Vagina (tissue), 2 donors: ENCODE data around the gene PSME2. TPM values are rescaled to one million over a fixed set of nuclear protein-coding genes. Genes with fewer than 3 reads are reported as not detected.

Source experiments
- DNase-seq, 2 donors: peaks; one replicate each; pipeline ENCODE4 v3.0.0-alpha.2; 2017; ENCODE audit errors: extremely low spot score in 2 of 2
- H3K27ac ChIP-seq: fragments of 200-600 bp; sonication (generic); one replicate; pipeline ENCODE4 v1.5.1; 2019
- H3K27me3 ChIP-seq: fragments of 200-600 bp; sonication (generic); one replicate; pipeline ENCODE4 v1.5.1; 2019
- H3K36me3 ChIP-seq, 2 donors: fragments of 200-600 bp; sonication (generic); one replicate each; pipeline ENCODE4 v1.5.1; 2017 to 2019
- H3K4me1 ChIP-seq: fragments of 200-600 bp; sonication (generic); one replicate; pipeline ENCODE4 v1.5.1; 2019
- H3K4me3 ChIP-seq, 2 donors: fragments of 200-600 bp; sonication (generic); 1 replicate in 1 of 2; 2 replicates in 1 of 2; pipeline ENCODE4 v1.5.1; 2016 to 2019
- H3K9me3 ChIP-seq: fragments of 200-600 bp; sonication (generic); one replicate; pipeline ENCODE4 v1.5.1; 2019
- CTCF ChIP-seq, 3 experiments: fragments of 450-650 bp in 2 of 3; fragments of 200-600 bp in 1 of 3; sonication (generic) in 1 of 3; IDR thresholded peaks; one replicate each; pipeline ENCODE4 v1.5.1; 2017 to 2019; ENCODE audit warnings: antibody characterized with exemption in 3 of 3, mild to moderate bottlenecking in 2 of 3, moderate library complexity in 2 of 3
- POLR2A ChIP-seq, 2 donors: fragments of 450-650 bp; IDR thresholded peaks; one replicate each; pipeline ENCODE4 v1.6.1; 2017; ENCODE audit warnings: antibody characterized with exemption in 2 of 2, mild to moderate bottlenecking in 2 of 2, moderate library complexity in 2 of 2
- POLR2AphosphoS5 ChIP-seq, 2 donors: sonication (generic); formaldehyde crosslinking; IDR thresholded peaks; one replicate each; pipeline ENCODE4 v1.9.0; 2017; ENCODE audit warnings: antibody characterized with exemption in 2 of 2, mild to moderate bottlenecking in 2 of 2, low read depth in 1 of 2; ENCODE audit not compliant: insufficient read depth in 1 of 2
- intact Hi-C: fragments of 100-400 bp; cut with DNase I; formaldehyde crosslinking; loops from one replicate; pipeline ENCODE4 v1.15.1; 2023
- total RNA-seq: library from RNA; depleted of rRNA; stranded (reverse); fragments of >200 nt; gene quantifications from one replicate; pipeline ENCODE4 v1.2.3, GENCODE V29; 2016

PSME2 gene
- total RNA-seq, 1 donor from 2014 or later: 131 TPM

DNA sequence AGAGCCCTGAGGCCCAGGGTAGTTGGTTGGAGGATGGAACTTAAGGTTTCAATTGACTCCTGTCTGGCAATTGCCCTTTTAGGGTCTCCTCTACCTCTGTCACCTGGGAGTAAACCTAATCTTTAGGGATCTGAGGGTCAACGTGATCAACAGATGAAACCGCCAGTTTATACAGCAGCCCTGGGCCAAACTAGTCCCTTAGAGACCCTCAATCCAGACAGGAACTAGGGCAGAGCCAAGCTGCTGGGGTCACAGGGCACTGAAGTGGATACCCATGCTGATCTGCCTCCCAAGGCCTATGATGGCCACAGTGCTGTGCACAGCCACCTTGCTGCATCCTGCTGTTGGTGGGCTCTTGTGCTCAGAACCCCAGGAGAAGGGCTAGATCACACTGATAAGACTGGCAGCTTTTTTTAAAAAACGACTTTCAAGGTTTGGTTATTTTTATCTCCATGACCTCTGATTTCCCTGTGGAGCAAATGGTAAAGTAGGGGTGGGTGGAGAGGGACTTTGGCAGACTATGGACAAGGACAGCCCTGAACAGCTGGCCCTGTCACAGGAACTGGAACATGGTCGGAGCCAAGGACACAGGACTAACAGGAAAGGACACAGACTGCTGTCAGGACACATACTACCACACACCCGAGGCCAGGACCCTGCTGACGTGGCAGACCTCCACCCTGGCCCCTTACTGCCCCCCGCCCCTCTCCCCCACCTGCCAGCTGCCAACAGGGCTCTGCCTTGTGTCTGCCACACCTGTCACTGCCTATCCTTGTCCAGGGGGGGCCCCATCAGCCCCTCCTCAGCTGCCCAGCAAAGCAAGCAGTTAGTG is 15.5 kb downstream of the PSME2 start:
- intact Hi-C loops: no loop called here
- peak in 1 of 2 donors; percentile 74 for DNase-seq
- Histone ChIP-seq H3K36me3 (no peaks in the 10 kb centered on the region), H3K27me3 (no peaks in the 10 kb centered on the region), H3K4me1 (peaks cover 4% of the 10 kb centered on the region), H3K4me3 (no peak overlapping the region), H3K9me3 (no peaks in the 10 kb centered on the region), H3K27ac (no peak overlapping the region)
- no peak for TF ChIP-seq CTCF (IDR thresholded peaks at IDR 0.05)
- no peak for TF ChIP-seq POLR2A (IDR thresholded peaks at IDR 0.05)
- TF ChIP-seq POLR2AphosphoS5 (IDR thresholded peaks at IDR 0.05; ENCODE audit: insufficient read depth in 1 of 2, low read depth in 1 of 2): no peak

- H3K27ac ChIP-seq: no peak within 1 kb of the TSS
- TF ChIP-seq CTCF (IDR thresholded peaks at IDR 0.05): no peak
- no peak for TF ChIP-seq POLR2A (IDR thresholded peaks at IDR 0.05)
- TF ChIP-seq POLR2AphosphoS5 (IDR thresholded peaks at IDR 0.05; ENCODE audit: insufficient read depth in 1 of 2, low read depth in 1 of 2): no peak
These were observed 16.1 kb downstream of the PSME2 start, which contains the start of gene FITM1 for GRCh38 chr14:24130380-24130716. TSS of gene FITM1 (plus strand) at chr14:24130659. CDS start at chr14:24131564, 905 bp downstream.

GRCh38 chr14:24129410-24129998 is 16.9 kb downstream of the PSME2 start:
- Histone ChIP-seq H3K36me3 (no peaks in the 10 kb centered on the region), H3K4me3 (no peak overlapping the region), H3K27ac (no peak overlapping the region), H3K4me1 (no peaks in the 10 kb centered on the region), H3K27me3 (no peaks in the 10 kb centered on the region), H3K9me3 (no peaks in the 10 kb centered on the region)
- TF ChIP-seq POLR2AphosphoS5 (IDR thresholded peaks at IDR 0.05; ENCODE audit: insufficient read depth in 1 of 2, low read depth in 1 of 2): no peak
- TF ChIP-seq POLR2A (IDR thresholded peaks at IDR 0.05): no peak
- TF ChIP-seq CTCF (IDR thresholded peaks at IDR 0.05): no peak
- DNase-seq: no peak
- intact Hi-C loops: no loop called here

More at GRCh38 chr14:24130380-24130716, 16.1 kb downstream of the PSME2 start, which contains the start of gene FITM1:
- Histone ChIP-seq H3K27me3 (no peaks in the 10 kb centered on the region), H3K9me3 (no peaks in the 10 kb centered on the region), H3K4me1 (peaks cover 1% of the 10 kb centered on the region), H3K4me3 (no peak within 1 kb of the TSS), H3K36me3 (no peaks in the 10 kb centered on the region)
- intact Hi-C loops: no loop called here
- no peak for DNase-seq

GRCh38 chr14:24127673-24128072 is 18.7 kb downstream of the PSME2 start:
- intact Hi-C loops: no loop called here
- Histone ChIP-seq H3K27me3 (no peaks in the 10 kb centered on the region), H3K27ac (no peak overlapping the region), H3K4me1 (no peaks in the 10 kb centered on the region), H3K4me3 (no peak overlapping the region), H3K9me3 (no peaks in the 10 kb centered on the region), H3K36me3 (peaks cover 0 to 10% of the 10 kb centered on the region in 2 donors)
- no peak for DNase-seq
- no peak for TF ChIP-seq POLR2A (IDR thresholded peaks at IDR 0.05)
- no peak for TF ChIP-seq POLR2AphosphoS5 (IDR thresholded peaks at IDR 0.05; ENCODE audit: insufficient read depth in 1 of 2, low read depth in 1 of 2)
- no peak for TF ChIP-seq CTCF (IDR thresholded peaks at IDR 0.05)

DNA sequence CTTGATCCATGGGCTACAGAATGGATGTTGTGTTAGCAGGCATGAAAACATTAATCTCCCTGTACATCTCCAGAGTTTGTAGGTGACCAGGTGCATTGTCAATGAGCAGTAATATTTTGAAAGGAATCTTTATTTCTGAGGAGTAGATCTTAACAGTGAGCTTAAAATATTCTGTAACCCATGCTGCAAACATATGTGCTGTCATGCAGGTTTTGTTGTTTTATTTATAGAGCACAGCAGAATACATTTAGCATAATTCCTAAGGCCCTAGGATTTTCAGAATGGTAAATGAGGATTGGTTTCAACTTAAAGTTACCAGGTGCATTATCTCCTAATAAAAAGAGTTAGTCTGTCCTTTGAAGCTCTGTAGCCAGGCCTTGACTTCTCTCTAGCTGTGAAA is 19.5 kb downstream of the PSME2 start:
- intact Hi-C loops: no loop called here
- no peak for DNase-seq
- H3K4me3 ChIP-seq: no peak overlapping the region

More for the DNA sequence above, 19.5 kb downstream of the PSME2 start:
- no peak for TF ChIP-seq POLR2A (IDR thresholded peaks at IDR 0.05)
- no peak for TF ChIP-seq CTCF (IDR thresholded peaks at IDR 0.05)
- no peak for TF ChIP-seq POLR2AphosphoS5 (IDR thresholded peaks at IDR 0.05; ENCODE audit: insufficient read depth in 1 of 2, low read depth in 1 of 2)
- Histone ChIP-seq H3K27me3 (no peaks in the 10 kb centered on the region), H3K36me3 (peaks cover 0 to 18% of the 10 kb centered on the region in 2 donors), H3K9me3 (no peaks in the 10 kb centered on the region), H3K27ac (no peak overlapping the region), H3K4me1 (no peaks in the 10 kb centered on the region)
